GM06990 (cell line): ENCODE data around the gene MGAT5.

Source experiments
- DNase-seq: peaks from one replicate; pipeline ENCODE4 v3.0.0-alpha.2; 2011; ENCODE audit not compliant: insufficient read length; ENCODE audit errors: extremely low read depth
- H3K27me3 ChIP-seq: replicated peaks from 2 replicates; pipeline ENCODE4 v1.6.0; 2011; ENCODE audit warnings: low read length; ENCODE audit not compliant: control insufficient read depth, insufficient read depth
- H3K36me3 ChIP-seq: 2 replicates; pipeline ENCODE4 v1.5.1; 2011; ENCODE audit warnings: low read length; ENCODE audit not compliant: control insufficient read depth, insufficient read depth
- H3K4me3 ChIP-seq: replicated peaks from 2 replicates; pipeline ENCODE4 v1.5.1; 2011; ENCODE audit warnings: low read depth, mild to moderate bottlenecking, control low read depth, low read length
- CTCF ChIP-seq: IDR thresholded peaks from 2 replicates; pipeline ENCODE4 v1.5.1; 2011; ENCODE audit warnings: low read length, control low read depth, mild to moderate bottlenecking, inconsistent platforms; ENCODE audit not compliant: insufficient read depth, poor library complexity, severe bottlenecking

MGAT5 gene

GRCh38 chr2:134379293-134379692 lies 125.4 kb downstream of the MGAT5 start:
- Histone ChIP-seq H3K27me3 (no peaks in the 10 kb centered on the region), H3K4me3 (no peak overlapping the region), H3K36me3 (peaks cover 12% of the 10 kb centered on the region)
- no peak for TF ChIP-seq CTCF
- no peak for DNase-seq

GRCh38 chr2:134379722-134380121 lies 125.8 kb downstream of the MGAT5 start:
- DNase-seq: no peak
- no peak for TF ChIP-seq CTCF
- H3K36me3 ChIP-seq: peaks cover 10% of the 10 kb centered on the region
- no peak overlapping the region for H3K4me3 ChIP-seq
- H3K27me3 ChIP-seq: no peaks in the 10 kb centered on the region

- TF ChIP-seq CTCF: no peak
- H3K4me3 ChIP-seq: no peak overlapping the region
- no peak for DNase-seq
- no peaks in the 10 kb centered on the region for H3K27me3 ChIP-seq
- H3K36me3 ChIP-seq: peaks cover 1% of the 10 kb centered on the region; the same call in 1 of the 2 replicates
Observed at GRCh38 chr2:134381141-134381540, 127.3 kb downstream of the MGAT5 start.

GRCh38 chr2:134384131-134384530 lies 130.3 kb downstream of the MGAT5 start:
- DNase-seq: no peak
- no peak for TF ChIP-seq CTCF
- Histone ChIP-seq H3K4me3 (no peak overlapping the region), H3K36me3 (no peaks in the 10 kb centered on the region; the same call in 1 of the 2 replicates), H3K27me3 (no peaks in the 10 kb centered on the region)

GRCh38 chr2:134385195-134385594 lies 131.3 kb downstream of the MGAT5 start:
- no peak for TF ChIP-seq CTCF
- no peak for DNase-seq
- Histone ChIP-seq H3K27me3 (no peaks in the 10 kb centered on the region), H3K4me3 (no peak overlapping the region), H3K36me3 (no peaks in the 10 kb centered on the region; the same call in 1 of the 2 replicates)

GRCh38 chr2:134386310-134386709 lies 132.4 kb downstream of the MGAT5 start:
- TF ChIP-seq CTCF: no peak
- DNase-seq: no peak
- H3K36me3 ChIP-seq: no peaks in the 10 kb centered on the region; the same call in 1 of the 2 replicates
- no peaks in the 10 kb centered on the region for H3K27me3 ChIP-seq
- H3K4me3 ChIP-seq: no peak overlapping the region
